Measurements from ENCODE around the gene NEXN. TPM values are rescaled to one million over a fixed set of nuclear protein-coding genes. Genes with fewer than 3 reads are reported as not detected.

The NEXN gene
- total RNA-seq = 18.5 and 42.9 TPM in 2 replicates
- polyA plus RNA-seq = 83.9 and 84.1 TPM in 2 replicates

DNA sequence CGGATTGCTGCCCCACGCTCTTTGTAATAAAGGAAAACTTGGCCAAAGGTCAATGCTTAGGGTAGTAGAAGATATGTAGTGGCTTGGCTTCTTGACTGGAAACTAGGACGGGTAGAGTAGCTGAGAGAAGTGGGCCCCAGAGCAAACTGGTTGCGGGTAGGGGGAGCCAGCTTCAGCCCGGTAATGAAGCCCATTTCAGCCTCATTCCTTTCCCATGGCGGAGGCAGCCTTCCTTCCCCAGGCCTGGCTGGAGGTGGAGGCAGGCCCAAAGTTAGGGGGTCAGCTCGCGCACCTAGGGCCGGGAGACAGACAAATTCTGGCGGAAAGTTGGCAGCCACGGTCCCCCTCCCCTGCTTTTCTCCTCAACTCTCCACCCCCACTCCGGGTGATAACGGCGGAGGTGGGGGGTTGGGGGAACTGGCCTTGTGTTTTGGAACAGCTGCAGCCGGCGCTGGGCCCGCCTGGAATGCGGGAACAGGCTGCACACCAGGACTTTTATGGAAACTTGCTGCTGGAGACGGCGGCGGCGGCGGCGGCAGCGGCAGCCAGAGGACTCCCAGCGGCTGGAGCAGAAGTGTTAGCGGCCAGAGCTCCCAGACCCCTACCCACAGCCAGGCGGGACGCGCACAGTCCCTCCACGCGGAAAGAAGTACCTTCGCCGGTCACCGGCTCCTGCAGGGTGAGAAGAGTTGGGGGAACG lies at the start of gene NEXN:
Gene NEXN, plus strand, starts transcription at position 544 of the 700 bp plus-strand sequence. CDS start 27,483 bp downstream, outside the sequence.
- TF ChIP-seq, protein P1, sequence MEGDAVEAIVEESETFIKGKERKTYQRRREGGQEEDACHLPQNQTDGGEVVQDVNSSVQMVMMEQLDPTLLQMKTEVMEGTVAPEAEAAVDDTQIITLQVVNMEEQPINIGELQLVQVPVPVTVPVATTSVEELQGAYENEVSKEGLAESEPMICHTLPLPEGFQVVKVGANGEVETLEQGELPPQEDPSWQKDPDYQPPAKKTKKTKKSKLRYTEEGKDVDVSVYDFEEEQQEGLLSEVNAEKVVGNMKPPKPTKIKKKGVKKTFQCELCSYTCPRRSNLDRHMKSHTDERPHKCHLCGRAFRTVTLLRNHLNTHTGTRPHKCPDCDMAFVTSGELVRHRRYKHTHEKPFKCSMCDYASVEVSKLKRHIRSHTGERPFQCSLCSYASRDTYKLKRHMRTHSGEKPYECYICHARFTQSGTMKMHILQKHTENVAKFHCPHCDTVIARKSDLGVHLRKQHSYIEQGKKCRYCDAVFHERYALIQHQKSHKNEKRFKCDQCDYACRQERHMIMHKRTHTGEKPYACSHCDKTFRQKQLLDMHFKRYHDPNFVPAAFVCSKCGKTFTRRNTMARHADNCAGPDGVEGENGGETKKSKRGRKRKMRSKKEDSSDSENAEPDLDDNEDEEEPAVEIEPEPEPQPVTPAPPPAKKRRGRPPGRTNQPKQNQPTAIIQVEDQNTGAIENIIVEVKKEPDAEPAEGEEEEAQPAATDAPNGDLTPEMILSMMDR (IDR thresholded peaks at IDR 0.05; ENCODE audit: low read depth, low read length) = peak; percentile 21
- H3K27me3 ChIP-seq = no peaks in the 10 kb centered on the region
- peaks cover 3% of the 10 kb centered on the region for H3K36me3 ChIP-seq
- peak within 1 kb of the TSS; percentile 82 for H3K4me3 ChIP-seq
- no peaks in the 10 kb centered on the region for H3K9me3 ChIP-seq (ENCODE audit: low read depth)
- peak within 1 kb of the TSS; percentile 100 for H3K27ac ChIP-seq
- peaks cover 10% of the 10 kb centered on the region for H3K4me1 ChIP-seq (ENCODE audit: low read depth)
- peak; percentile 93 to 95 for DNase-seq (ENCODE audit: low read depth in 1 of 2, low spot score in 1 of 2)

DNA sequence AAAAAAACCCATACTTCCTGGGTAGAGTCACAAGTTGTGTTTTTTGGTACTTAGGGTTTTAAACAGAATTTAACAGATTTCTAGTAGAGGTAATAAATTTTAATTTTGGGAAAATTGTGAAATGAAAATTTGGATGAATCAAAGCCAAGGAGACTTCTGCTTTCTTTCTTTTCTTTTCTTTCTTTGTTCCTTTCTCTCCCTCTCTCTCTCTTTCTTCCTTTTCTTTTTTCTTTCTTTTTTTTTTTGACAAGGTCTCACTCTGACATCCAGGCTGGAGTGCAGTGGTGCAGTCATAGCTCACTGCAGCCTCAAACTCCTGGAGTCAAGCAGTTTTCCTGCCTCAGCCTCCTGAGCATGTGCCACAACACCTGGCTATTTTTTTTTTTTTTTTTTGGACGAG lies 46.9 kb upstream of the NEXN start:
- Histone ChIP-seq H3K9me3 (ENCODE audit: low read depth) (no peaks in the 10 kb centered on the region), H3K27me3 (no peaks in the 10 kb centered on the region), H3K4me1 (ENCODE audit: low read depth) (peaks cover 8% of the 10 kb centered on the region), H3K4me3 (no peak overlapping the region), H3K27ac (no peak overlapping the region), H3K36me3 (peaks cover 17% of the 10 kb centered on the region)
- DNase-seq (ENCODE audit: low read depth in 1 of 2, low spot score in 1 of 2) = no peak
- TF ChIP-seq, protein P1 (IDR thresholded peaks at IDR 0.05; ENCODE audit: low read depth, low read length) = no peak

DNA sequence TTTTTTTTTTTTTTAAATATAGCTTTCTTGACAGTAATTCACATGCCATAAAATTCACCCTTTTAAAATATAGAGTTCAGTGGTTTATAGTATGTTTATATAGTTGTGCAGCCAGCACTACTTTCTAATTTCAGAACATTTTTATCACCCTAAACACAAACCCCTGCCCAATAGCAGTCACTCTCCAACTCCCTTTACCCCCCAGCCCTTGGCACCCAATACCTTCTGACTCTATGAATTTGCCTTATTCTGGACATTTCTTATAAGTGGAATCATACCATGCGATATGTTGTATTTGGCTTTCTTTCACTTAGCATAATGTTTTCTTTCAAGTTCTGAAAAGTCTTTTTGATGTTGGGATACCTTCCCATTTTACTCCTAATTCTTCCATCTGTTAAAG lies 42.5 kb upstream of the NEXN start:
- H3K4me3 ChIP-seq = no peak overlapping the region
- H3K27ac ChIP-seq = no peak overlapping the region
- no peaks in the 10 kb centered on the region for H3K9me3 ChIP-seq (ENCODE audit: low read depth)
- no peak for DNase-seq (ENCODE audit: low read depth in 1 of 2, low spot score in 1 of 2)
- peaks cover 17% of the 10 kb centered on the region for H3K36me3 ChIP-seq
- H3K4me1 ChIP-seq (ENCODE audit: low read depth) = no peaks in the 10 kb centered on the region
- no peaks in the 10 kb centered on the region for H3K27me3 ChIP-seq
- TF ChIP-seq, protein P1 (IDR thresholded peaks at IDR 0.05; ENCODE audit: low read depth, low read length) = no peak

DNA sequence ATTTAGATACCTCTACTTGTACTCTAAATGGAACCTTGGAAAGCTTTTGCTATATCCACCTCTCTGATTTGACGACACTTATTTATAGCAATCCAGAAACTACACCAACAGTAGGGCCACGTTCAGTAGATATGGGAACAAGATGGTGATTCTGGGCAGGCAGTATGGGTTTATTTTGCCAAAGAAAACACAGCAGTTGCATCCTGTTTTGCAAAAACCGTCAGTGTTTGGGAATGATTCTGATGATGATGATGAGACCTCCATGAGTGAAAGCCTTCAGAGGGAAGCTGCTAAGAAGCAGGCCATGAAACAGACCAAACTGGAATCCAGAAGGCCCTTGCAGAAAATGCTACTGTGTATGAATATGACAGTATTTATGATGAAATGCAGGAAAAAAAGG lies 41.5 kb upstream of the NEXN start:
- Histone ChIP-seq H3K9me3 (ENCODE audit: low read depth) (no peaks in the 10 kb centered on the region), H3K36me3 (peaks cover 17% of the 10 kb centered on the region), H3K4me1 (ENCODE audit: low read depth) (no peaks in the 10 kb centered on the region), H3K27ac (no peak overlapping the region), H3K27me3 (no peaks in the 10 kb centered on the region), H3K4me3 (no peak overlapping the region)
- TF ChIP-seq, protein P1 (IDR thresholded peaks at IDR 0.05; ENCODE audit: low read depth, low read length) = no peak
- peak in 1 of 2 donors; percentile 27 for DNase-seq (ENCODE audit: low read depth in 1 of 2, low spot score in 1 of 2)

DNA sequence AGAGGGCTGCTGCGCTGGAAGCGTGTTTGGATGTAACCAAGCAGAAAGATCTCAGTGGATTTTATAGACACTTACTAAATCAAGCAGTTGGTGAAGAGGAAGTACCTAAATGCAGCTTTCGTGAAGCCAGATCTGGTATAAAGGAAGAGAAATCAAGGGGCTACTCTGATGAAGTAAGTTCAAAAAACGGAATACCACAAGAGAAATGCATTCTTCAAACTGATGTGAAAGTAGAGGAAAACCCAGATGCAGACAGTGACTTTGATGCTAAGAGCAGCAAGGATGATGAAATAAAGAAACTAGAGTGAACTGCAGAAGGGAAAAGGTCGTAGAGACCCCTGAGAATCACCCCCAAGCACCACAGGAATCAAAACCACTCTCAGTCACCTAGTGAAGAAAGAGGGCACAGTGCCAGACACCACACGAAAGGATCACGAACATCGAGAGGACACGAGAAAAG lies 40.8 kb upstream of the NEXN start:
- Histone ChIP-seq H3K4me3 (no peak overlapping the region), H3K9me3 (ENCODE audit: low read depth) (no peaks in the 10 kb centered on the region), H3K27me3 (no peaks in the 10 kb centered on the region), H3K27ac (no peak overlapping the region), H3K4me1 (ENCODE audit: low read depth) (no peaks in the 10 kb centered on the region), H3K36me3 (peaks cover 17% of the 10 kb centered on the region)
- no peak for DNase-seq (ENCODE audit: low read depth in 1 of 2, low spot score in 1 of 2)
- TF ChIP-seq, protein P1 (IDR thresholded peaks at IDR 0.05; ENCODE audit: low read depth, low read length) = no peak

All from cardiac muscle cell (in vitro differentiated cells and primary cell).